ENCODE data around the gene CLEC9A.

Gene CLEC9A

DNA sequence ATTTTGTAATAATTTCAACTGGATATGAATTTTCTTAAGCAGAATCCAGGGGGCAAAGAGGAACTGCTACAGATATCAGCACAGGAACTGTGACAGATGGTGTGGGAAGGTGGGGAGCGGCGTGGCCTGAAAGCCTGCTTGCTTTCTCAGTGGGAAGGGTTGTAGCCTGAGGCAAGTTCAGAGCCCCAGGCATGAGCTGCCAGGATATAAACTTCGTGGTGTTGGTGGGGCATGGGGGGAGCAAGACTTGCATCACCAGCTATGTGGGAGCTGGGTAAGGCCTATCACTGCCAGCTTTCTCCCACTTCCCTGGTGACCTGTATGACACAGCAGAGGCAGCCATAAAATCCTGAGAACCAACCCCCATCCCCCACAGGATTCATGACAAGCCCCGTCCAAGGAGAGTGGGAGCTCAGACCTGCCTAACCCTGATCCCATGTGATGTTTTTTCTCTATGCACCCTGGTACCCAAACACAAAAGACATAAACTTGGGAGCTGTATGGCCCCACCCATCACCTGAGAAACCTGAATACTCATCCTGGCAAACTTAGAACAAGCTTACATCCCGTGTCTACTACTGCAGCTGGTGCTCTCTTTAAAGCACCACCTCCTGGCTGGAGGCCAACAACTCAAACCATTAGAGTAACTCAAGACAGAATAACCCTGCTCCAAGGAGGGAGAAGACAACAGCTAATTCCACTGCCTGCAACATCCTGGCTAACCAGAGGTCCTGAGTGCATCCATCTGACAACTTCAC lies 51.8 kb downstream of the CLEC9A start:
- no peak for ATAC-seq
- TF ChIP-seq, protein P1, sequence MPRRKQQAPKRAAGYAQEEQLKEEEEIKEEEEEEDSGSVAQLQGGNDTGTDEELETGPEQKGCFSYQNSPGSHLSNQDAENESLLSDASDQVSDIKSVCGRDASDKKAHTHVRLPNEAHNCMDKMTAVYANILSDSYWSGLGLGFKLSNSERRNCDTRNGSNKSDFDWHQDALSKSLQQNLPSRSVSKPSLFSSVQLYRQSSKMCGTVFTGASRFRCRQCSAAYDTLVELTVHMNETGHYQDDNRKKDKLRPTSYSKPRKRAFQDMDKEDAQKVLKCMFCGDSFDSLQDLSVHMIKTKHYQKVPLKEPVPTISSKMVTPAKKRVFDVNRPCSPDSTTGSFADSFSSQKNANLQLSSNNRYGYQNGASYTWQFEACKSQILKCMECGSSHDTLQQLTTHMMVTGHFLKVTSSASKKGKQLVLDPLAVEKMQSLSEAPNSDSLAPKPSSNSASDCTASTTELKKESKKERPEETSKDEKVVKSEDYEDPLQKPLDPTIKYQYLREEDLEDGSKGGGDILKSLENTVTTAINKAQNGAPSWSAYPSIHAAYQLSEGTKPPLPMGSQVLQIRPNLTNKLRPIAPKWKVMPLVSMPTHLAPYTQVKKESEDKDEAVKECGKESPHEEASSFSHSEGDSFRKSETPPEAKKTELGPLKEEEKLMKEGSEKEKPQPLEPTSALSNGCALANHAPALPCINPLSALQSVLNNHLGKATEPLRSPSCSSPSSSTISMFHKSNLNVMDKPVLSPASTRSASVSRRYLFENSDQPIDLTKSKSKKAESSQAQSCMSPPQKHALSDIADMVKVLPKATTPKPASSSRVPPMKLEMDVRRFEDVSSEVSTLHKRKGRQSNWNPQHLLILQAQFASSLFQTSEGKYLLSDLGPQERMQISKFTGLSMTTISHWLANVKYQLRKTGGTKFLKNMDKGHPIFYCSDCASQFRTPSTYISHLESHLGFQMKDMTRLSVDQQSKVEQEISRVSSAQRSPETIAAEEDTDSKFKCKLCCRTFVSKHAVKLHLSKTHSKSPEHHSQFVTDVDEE (CRISPR knock-in tag; IDR thresholded peaks at IDR 0.05): no peak
- TF ChIP-seq ZFP30 (CRISPR knock-in tag; IDR thresholded peaks at IDR 0.05): no peak
- no peak for TF ChIP-seq ISL1 (CRISPR knock-in tag; IDR thresholded peaks at IDR 0.05)
- TF ChIP-seq ZNF70 (CRISPR knock-in tag; IDR thresholded peaks at IDR 0.05): no peak
- TF ChIP-seq PPARA (CRISPR knock-in tag; IDR thresholded peaks at IDR 0.05; ENCODE audit: borderline replicate concordance): no peak
- TF ChIP-seq BACH2 (CRISPR knock-in tag; IDR thresholded peaks at IDR 0.05; ENCODE audit: borderline replicate concordance): no peak
- TF ChIP-seq OSR1 (CRISPR knock-in tag; IDR thresholded peaks at IDR 0.05): no peak

DNA sequence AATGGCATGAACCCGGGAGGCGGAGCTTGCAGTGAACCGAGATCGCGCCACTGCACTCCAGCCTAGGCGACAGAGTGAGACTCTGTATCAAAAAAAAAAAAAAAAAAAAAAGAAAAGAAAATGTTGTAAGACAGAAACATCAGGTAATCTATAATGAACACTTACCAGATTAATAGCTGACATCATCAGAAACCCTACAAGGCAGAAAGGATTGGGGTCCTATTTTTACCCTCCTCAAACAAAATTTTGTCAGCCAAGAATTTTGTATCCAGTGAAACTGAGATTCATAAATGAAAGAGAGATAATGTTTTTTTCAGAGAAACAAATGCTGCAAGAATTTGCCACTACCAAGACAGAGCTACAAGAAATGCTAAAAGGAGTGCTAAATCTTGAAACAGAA lies 54.3 kb downstream of the CLEC9A start:
- no peak for ATAC-seq
- TF ChIP-seq TCF4 (CRISPR knock-in tag; IDR thresholded peaks at IDR 0.05; ENCODE audit: borderline replicate concordance): no peak
- no peak for TF ChIP-seq ZNF8 (CRISPR knock-in tag; IDR thresholded peaks at IDR 0.05)
- TF ChIP-seq, protein P2, sequence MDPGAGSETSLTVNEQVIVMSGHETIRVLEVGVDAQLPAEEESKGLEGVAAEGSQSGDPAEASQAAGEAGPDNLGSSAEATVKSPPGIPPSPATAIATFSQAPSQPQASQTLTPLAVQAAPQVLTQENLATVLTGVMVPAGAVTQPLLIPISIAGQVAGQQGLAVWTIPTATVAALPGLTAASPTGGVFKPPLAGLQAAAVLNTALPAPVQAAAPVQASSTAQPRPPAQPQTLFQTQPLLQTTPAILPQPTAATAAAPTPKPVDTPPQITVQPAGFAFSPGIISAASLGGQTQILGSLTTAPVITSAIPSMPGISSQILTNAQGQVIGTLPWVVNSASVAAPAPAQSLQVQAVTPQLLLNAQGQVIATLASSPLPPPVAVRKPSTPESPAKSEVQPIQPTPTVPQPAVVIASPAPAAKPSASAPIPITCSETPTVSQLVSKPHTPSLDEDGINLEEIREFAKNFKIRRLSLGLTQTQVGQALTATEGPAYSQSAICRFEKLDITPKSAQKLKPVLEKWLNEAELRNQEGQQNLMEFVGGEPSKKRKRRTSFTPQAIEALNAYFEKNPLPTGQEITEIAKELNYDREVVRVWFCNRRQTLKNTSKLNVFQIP (CRISPR knock-in tag; IDR thresholded peaks at IDR 0.05; ENCODE audit: borderline replicate concordance, low read depth): no peak
- no peak for TF ChIP-seq ZC3H10 (CRISPR knock-in tag; IDR thresholded peaks at IDR 0.05)
- no peak for TF ChIP-seq BACH2 (CRISPR knock-in tag; IDR thresholded peaks at IDR 0.05; ENCODE audit: borderline replicate concordance)
- TF ChIP-seq, protein P3, sequence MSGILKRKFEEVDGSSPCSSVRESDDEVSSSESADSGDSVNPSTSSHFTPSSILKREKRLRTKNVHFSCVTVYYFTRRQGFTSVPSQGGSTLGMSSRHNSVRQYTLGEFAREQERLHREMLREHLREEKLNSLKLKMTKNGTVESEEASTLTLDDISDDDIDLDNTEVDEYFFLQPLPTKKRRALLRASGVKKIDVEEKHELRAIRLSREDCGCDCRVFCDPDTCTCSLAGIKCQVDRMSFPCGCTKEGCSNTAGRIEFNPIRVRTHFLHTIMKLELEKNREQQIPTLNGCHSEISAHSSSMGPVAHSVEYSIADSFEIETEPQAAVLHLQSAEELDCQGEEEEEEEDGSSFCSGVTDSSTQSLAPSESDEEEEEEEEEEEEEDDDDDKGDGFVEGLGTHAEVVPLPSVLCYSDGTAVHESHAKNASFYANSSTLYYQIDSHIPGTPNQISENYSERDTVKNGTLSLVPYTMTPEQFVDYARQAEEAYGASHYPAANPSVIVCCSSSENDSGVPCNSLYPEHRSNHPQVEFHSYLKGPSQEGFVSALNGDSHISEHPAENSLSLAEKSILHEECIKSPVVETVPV (CRISPR knock-in tag; IDR thresholded peaks at IDR 0.05): no peak
- no peak for TF ChIP-seq GLIS3 (CRISPR knock-in tag; IDR thresholded peaks at IDR 0.05)
- no peak for TF ChIP-seq CSDC2 (CRISPR knock-in tag; IDR thresholded peaks at IDR 0.05)
- TF ChIP-seq ESRRG (CRISPR knock-in tag; IDR thresholded peaks at IDR 0.05): no peak
- no peak for TF ChIP-seq PPARA (CRISPR knock-in tag; IDR thresholded peaks at IDR 0.05; ENCODE audit: borderline replicate concordance)
- TF ChIP-seq, protein P4, sequence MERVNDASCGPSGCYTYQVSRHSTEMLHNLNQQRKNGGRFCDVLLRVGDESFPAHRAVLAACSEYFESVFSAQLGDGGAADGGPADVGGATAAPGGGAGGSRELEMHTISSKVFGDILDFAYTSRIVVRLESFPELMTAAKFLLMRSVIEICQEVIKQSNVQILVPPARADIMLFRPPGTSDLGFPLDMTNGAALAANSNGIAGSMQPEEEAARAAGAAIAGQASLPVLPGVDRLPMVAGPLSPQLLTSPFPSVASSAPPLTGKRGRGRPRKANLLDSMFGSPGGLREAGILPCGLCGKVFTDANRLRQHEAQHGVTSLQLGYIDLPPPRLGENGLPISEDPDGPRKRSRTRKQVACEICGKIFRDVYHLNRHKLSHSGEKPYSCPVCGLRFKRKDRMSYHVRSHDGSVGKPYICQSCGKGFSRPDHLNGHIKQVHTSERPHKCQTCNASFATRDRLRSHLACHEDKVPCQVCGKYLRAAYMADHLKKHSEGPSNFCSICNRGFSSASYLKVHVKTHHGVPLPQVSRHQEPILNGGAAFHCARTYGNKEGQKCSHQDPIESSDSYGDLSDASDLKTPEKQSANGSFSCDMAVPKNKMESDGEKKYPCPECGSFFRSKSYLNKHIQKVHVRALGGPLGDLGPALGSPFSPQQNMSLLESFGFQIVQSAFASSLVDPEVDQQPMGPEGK (CRISPR knock-in tag; IDR thresholded peaks at IDR 0.05; ENCODE audit: borderline replicate concordance): no peak
- no peak for TF ChIP-seq ZNF565 (CRISPR knock-in tag; conservative IDR thresholded peaks at IDR 0.05; ENCODE audit: low read depth)
- no peak for TF ChIP-seq ISL1 (CRISPR knock-in tag; IDR thresholded peaks at IDR 0.05)
- TF ChIP-seq ARNTL (CRISPR knock-in tag; IDR thresholded peaks at IDR 0.05; ENCODE audit: borderline replicate concordance, low read depth): no peak
- TF ChIP-seq, protein P1 (CRISPR knock-in tag; IDR thresholded peaks at IDR 0.05): no peak
- no peak for TF ChIP-seq ZFP30 (CRISPR knock-in tag; IDR thresholded peaks at IDR 0.05)
- TF ChIP-seq, protein P5, sequence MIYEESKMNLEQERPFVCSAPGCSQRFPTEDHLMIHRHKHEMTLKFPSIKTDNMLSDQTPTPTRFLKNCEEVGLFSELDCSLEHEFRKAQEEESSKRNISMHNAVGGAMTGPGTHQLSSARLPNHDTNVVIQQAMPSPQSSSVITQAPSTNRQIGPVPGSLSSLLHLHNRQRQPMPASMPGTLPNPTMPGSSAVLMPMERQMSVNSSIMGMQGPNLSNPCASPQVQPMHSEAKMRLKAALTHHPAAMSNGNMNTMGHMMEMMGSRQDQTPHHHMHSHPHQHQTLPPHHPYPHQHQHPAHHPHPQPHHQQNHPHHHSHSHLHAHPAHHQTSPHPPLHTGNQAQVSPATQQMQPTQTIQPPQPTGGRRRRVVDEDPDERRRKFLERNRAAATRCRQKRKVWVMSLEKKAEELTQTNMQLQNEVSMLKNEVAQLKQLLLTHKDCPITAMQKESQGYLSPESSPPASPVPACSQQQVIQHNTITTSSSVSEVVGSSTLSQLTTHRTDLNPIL (CRISPR knock-in tag; IDR thresholded peaks at IDR 0.05; ENCODE audit: low read depth): no peak
